Loucy (cell line): ENCODE data around the gene PPIE.

Experiments used
- H2AFZ ChIP-seq: fragments of 200-600 bp; sonication (generic); 2 replicates; pipeline ENCODE4 v1.6.0; 2016; ENCODE audit warnings: antibody characterized with exemption, mild to moderate bottlenecking, low read length, moderate library complexity
- H3F3A ChIP-seq: fragments of 200-600 bp; 2 replicates; pipeline ENCODE4 v1.6.0; 2016; ENCODE audit warnings: antibody characterized with exemption, low read depth, mild to moderate bottlenecking
- H3K27me3 ChIP-seq: fragments of 200-600 bp; sonication (generic); 2 replicates; pipeline ENCODE4 v1.6.1; 2014; ENCODE audit warnings: low read length, mild to moderate bottlenecking; ENCODE audit not compliant: insufficient read depth, poor library complexity, severe bottlenecking
- H3K36me3 ChIP-seq: fragments of 200-600 bp; sonication (generic); 2 replicates; pipeline ENCODE4 v1.6.1; 2016; ENCODE audit warnings: low read length; ENCODE audit not compliant: insufficient read depth
- H3K4me1 ChIP-seq: fragments of 200-600 bp; sonication (generic); 2 replicates; pipeline ENCODE4 v1.5.1; 2014; ENCODE audit warnings: low read length, mild to moderate bottlenecking; ENCODE audit not compliant: insufficient read depth, poor library complexity, severe bottlenecking
- H3K4me2 ChIP-seq: fragments of 200-600 bp; sonication (generic); 2 replicates; pipeline ENCODE4 v1.6.0; 2014; ENCODE audit warnings: antibody characterized with exemption, low read length, low read depth, mild to moderate bottlenecking; ENCODE audit not compliant: poor library complexity, severe bottlenecking
- H3K4me3 ChIP-seq: fragments of 200-600 bp; sonication (generic); 2 replicates; pipeline ENCODE4 v1.5.1; 2014; ENCODE audit warnings: low read length, mild to moderate bottlenecking, mixed read lengths; ENCODE audit not compliant: poor library complexity, severe bottlenecking
- H3K79me2 ChIP-seq: fragments of 200-600 bp; sonication (generic); 2 replicates; pipeline ENCODE4 v1.6.1; 2014; ENCODE audit warnings: low read length; ENCODE audit not compliant: insufficient read depth
- H3K9ac ChIP-seq: fragments of 200-600 bp; sonication (generic); 2 replicates; pipeline ENCODE4 v1.6.0; 2014; ENCODE audit warnings: mild to moderate bottlenecking, low read depth, low read length, moderate library complexity; ENCODE audit not compliant: poor library complexity, severe bottlenecking
- H3K9me2 ChIP-seq: fragments of 200-600 bp; sonication (generic); replicated peaks from 2 replicates; pipeline ENCODE4 v1.6.1; 2016; ENCODE audit warnings: low read depth, low read length, mixed read lengths
- H3K9me3 ChIP-seq: fragments of 200-600 bp; sonication (generic); 2 replicates; pipeline ENCODE4 v1.6.1; 2014; ENCODE audit warnings: mild to moderate bottlenecking, antibody characterized with exemption, low read length, low read depth; ENCODE audit not compliant: insufficient read depth
- H4K20me1 ChIP-seq: fragments of 200-600 bp; sonication (generic); 2 replicates; pipeline ENCODE4 v1.6.0; 2014; ENCODE audit warnings: antibody characterized with exemption, low read length, mild to moderate bottlenecking; ENCODE audit not compliant: insufficient read depth, poor library complexity, severe bottlenecking
- CTCF ChIP-seq: fragments of 200-600 bp; sonication (generic); conservative IDR thresholded peaks from 2 replicates; pipeline ENCODE4 v1.5.1; 2014; ENCODE audit warnings: mild to moderate bottlenecking, antibody characterized with exemption, low read length
- EZH2phosphoT487 ChIP-seq: fragments of 200-600 bp; IDR thresholded peaks from 2 replicates; pipeline ENCODE4 v1.6.1; 2018; ENCODE audit warnings: antibody characterized with exemption, mild to moderate bottlenecking, moderate library complexity, borderline replicate concordance

The PPIE gene

GRCh38 chr1:39760074-39761008 lies 21.7 kb downstream of the PPIE start:
- Histone ChIP-seq H4K20me1 (no peaks in the 10 kb centered on the region), H3K27me3 (no peaks in the 10 kb centered on the region), H3K4me2 (no peak overlapping the region), H3K4me1 (no peaks in the 10 kb centered on the region), H2AFZ (no peak overlapping the region), H3K9me3 (no peaks in the 10 kb centered on the region), H3K9ac (no peak overlapping the region), H3F3A (no peaks in the 10 kb centered on the region), H3K36me3 (no peaks in the 10 kb centered on the region), H3K9me2 (no peaks in the 10 kb centered on the region), H3K79me2 (no peaks in the 10 kb centered on the region), H3K4me3 (no peak overlapping the region)
- TF ChIP-seq CTCF = no peak
- TF ChIP-seq EZH2phosphoT487 = no peak

- no peaks in the 10 kb centered on the region for H4K20me1 ChIP-seq
- H3K4me1 ChIP-seq = no peaks in the 10 kb centered on the region
- H3K4me3 ChIP-seq = no peak overlapping the region
- no peaks in the 10 kb centered on the region for H3K9me2 ChIP-seq
- H3K27me3 ChIP-seq = no peaks in the 10 kb centered on the region
- no peak for TF ChIP-seq CTCF
- no peak for TF ChIP-seq EZH2phosphoT487
- no peak overlapping the region for H3K9ac ChIP-seq
- H3K79me2 ChIP-seq = no peaks in the 10 kb centered on the region
- no peaks in the 10 kb centered on the region for H3K9me3 ChIP-seq
- no peaks in the 10 kb centered on the region for H3K36me3 ChIP-seq
- no peaks in the 10 kb centered on the region for H3F3A ChIP-seq
- no peak overlapping the region for H3K4me2 ChIP-seq
- H2AFZ ChIP-seq = no peak overlapping the region
These were observed 22.3 kb downstream of the PPIE start for GRCh38 chr1:39761016-39761415.

- no peaks in the 10 kb centered on the region for H3F3A ChIP-seq
These were observed 23.0 kb downstream of the PPIE start for GRCh38 chr1:39761557-39762260.

More at GRCh38 chr1:39761557-39762260, 23.0 kb downstream of the PPIE start:
- H3K9me2 ChIP-seq = no peaks in the 10 kb centered on the region
- no peaks in the 10 kb centered on the region for H4K20me1 ChIP-seq
- H3K4me2 ChIP-seq = no peak overlapping the region
- H3K27me3 ChIP-seq = no peaks in the 10 kb centered on the region
- H3K4me3 ChIP-seq = no peak overlapping the region
- no peaks in the 10 kb centered on the region for H3K4me1 ChIP-seq
- H3K9me3 ChIP-seq = no peaks in the 10 kb centered on the region
- no peak overlapping the region for H3K9ac ChIP-seq
- no peaks in the 10 kb centered on the region for H3K79me2 ChIP-seq
- no peaks in the 10 kb centered on the region for H3K36me3 ChIP-seq
- TF ChIP-seq CTCF (no peak), EZH2phosphoT487 (no peak)
- H2AFZ ChIP-seq = no peak overlapping the region
